Posterior cingulate gyrus (tissue), 11 donors: Measurements from ENCODE around the gene PDIA6.

Source experiments
- DNase-seq, 10 donors: peaks; one replicate each; pipeline versions ENCODE4 v3.0.0 to v3.0.0-alpha.2; 2020 to 2021; ENCODE audit warnings: mixed read lengths in 3 of 10
- intact Hi-C: fragments of 100-400 bp; cut with DNase I; formaldehyde crosslinking; loops from one replicate; pipeline ENCODE4 v1.15.1; 2023

The PDIA6 gene

GRCh38 chr2:10740226-10740625 lies 72.4 kb downstream of the PDIA6 start:
- no peak for DNase-seq
- intact Hi-C loops = no loop called here

- no peak for DNase-seq
- intact Hi-C loops = no loop called here
Observed at GRCh38 chr2:10738192-10738591, 74.4 kb downstream of the PDIA6 start.

- intact Hi-C loops = no loop called here
- no peak for DNase-seq
Observed at GRCh38 chr2:10733980-10734379, 78.6 kb downstream of the PDIA6 start.

GRCh38 chr2:10733566-10733925 lies 79.0 kb downstream of the PDIA6 start:
- peak in 1 of 10 donors; percentile 26 for DNase-seq
- intact Hi-C loops = no loop called here
